Stomach (tissue), 9 donors: ENCODE results near the gene RNF7. TPM values are rescaled to one million over a fixed set of nuclear protein-coding genes. Genes with fewer than 3 reads are reported as not detected.

Experiments
- DNase-seq, 2 donors: peaks; one replicate each; pipeline versions ENCODE4 v3.0.0 to v3.0.0-alpha.2; 2013 to 2019
- H3K27ac ChIP-seq, 5 donors: fragments of 200-600 bp in 4 of 5; sonication (generic) in 4 of 5; one replicate each; pipeline ENCODE4 v1.5.1; 2013 to 2019; ENCODE audit warnings: mild to moderate bottlenecking in 1 of 5, moderate library complexity in 1 of 5
- H3K27me3 ChIP-seq, 3 donors: fragments of 200-600 bp; sonication (generic); one replicate each; pipeline ENCODE4 v1.5.1; 2017 to 2019; ENCODE audit warnings: mixed run types in 1 of 3
- H3K36me3 ChIP-seq, 4 donors: fragments of 200-600 bp; sonication (generic); 1 replicate in 3 of 4; 2 replicates in 1 of 4; pipeline ENCODE4 v1.5.1; 2016 to 2019
- H3K4me1 ChIP-seq, 4 donors: fragments of 200-600 bp; sonication (generic); one replicate each; pipeline ENCODE4 v1.5.1; 2016 to 2019
- H3K4me3 ChIP-seq, 4 donors: fragments of 200-600 bp; sonication (generic) in 3 of 4; one replicate each; pipeline ENCODE4 v1.5.1; 2016 to 2019; ENCODE audit warnings: mild to moderate bottlenecking in 1 of 4
- H3K9me3 ChIP-seq, 4 donors: fragments of 200-600 bp; sonication (generic); one replicate each; pipeline ENCODE4 v1.5.1; 2016 to 2019
- EP300 ChIP-seq: sonication (generic); formaldehyde crosslinking; IDR thresholded peaks from one replicate; pipeline ENCODE4 v1.6.1; 2017; ENCODE audit warnings: antibody characterized with exemption
- POLR2A ChIP-seq, 4 donors: fragments of 450-650 bp; IDR thresholded peaks; one replicate each; pipeline ENCODE4 v1.6.1; 2016; ENCODE audit warnings: antibody characterized with exemption in 4 of 4, control low read depth in 2 of 4, mild to moderate bottlenecking in 1 of 4, moderate library complexity in 1 of 4
- POLR2AphosphoS5 ChIP-seq, 3 donors: sonication (generic); formaldehyde crosslinking; IDR thresholded peaks; one replicate each; pipeline ENCODE4 v1.6.1; 2016; ENCODE audit warnings: antibody characterized with exemption in 3 of 3
- WGBS, 5 donors: extraction: QIAGEN DNeasy Blood & Tissue Kit in 3 of 5; methylation state at CpG; one replicate each; pipeline versions ENCODE4 v1.1.5 to v1.1.7; 2013 to 2018; 5-methylcytosine and 5-hydroxymethylcytosine counted together
- intact Hi-C: fragments of 100-400 bp; cut with DNase I; formaldehyde crosslinking; loops from one replicate; pipeline ENCODE4 v1.15.1; 2023; ENCODE audit warnings: low total_unique reads
- polyA plus RNA-seq, 3 donors: library from polyadenylated mRNA; stranded (reverse); fragments of 200-250 nt; gene quantifications; one replicate each; pipeline ENCODE4 v1.2.3, GENCODE V29; 2013
- total RNA-seq, 5 donors: library from RNA; depleted of rRNA; stranded (reverse); fragments of >200 nt; gene quantifications; one replicate each; pipeline versions ENCODE4 v1.1.0 to v1.2.3, GENCODE V29; 2014 to 2016
- TF ChIP-seq, protein P1 (sequence below), 7 experiments: fragments of 450-650 bp in 4 of 7; fragments of 200-600 bp in 3 of 7; sonication (generic) in 3 of 7; IDR thresholded peaks; one replicate each; pipeline ENCODE4 v1.5.1; 2016 to 2019; ENCODE audit warnings: antibody characterized with exemption in 7 of 7, control low read depth in 2 of 7, mild to moderate bottlenecking in 1 of 7
- donor health status: healthy with polysubstance abuse.
- donor health status: Bipolar disorder and iron deficiency.
- donor health status: healthy.

Gene RNF7
- total and polyA plus RNA-seq, 8 donors = 40.2 to 236 (median 111) TPM

DNA sequence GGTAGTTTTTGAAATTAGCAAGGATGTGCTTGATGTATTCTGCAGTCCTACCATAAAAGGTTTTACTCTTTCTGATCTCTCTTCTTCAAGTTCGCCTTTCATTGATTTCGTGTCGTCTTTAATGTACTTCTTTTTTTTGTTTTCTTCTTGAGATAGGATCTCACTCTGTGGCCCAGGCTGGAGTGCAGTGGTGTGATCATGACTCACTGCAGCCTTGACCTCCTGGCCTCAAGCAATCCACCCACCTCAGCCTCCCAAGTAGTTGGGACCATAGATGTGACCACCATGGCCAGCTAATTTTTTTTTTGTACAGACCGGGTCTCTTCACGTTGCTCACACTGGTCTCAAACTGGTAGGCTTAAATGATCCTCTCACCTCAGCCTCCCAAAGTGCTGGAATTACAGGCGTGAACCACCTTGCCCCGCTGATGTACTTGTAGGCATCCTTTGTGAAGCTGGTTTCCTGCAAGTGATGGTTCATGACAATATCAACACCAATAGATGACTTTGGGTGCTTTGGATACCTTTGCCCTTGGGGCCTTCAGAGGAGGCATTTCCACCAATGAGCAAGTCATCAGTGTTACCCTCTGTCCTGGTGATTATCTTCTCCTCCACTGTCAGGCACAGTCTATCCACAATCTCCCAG is 28.9 kb upstream of the RNF7 start:
- no peak overlapping the region for H3K27ac ChIP-seq
- H3K9me3 ChIP-seq = no peaks in the 10 kb centered on the region
- no peaks in the 10 kb centered on the region for H3K27me3 ChIP-seq
- intact Hi-C loops = no loop called here
- no peak for DNase-seq
- WGBS, 5 donors = 89 to 98% (median 94%) methylated on average over 7 of the region's 7 CpGs
- TF ChIP-seq EP300 = no peak
- TF ChIP-seq POLR2AphosphoS5 (IDR thresholded peaks at IDR 0.05) = no peak
- no peak for TF ChIP-seq POLR2A (IDR thresholded peaks at IDR 0.05)
- TF ChIP-seq, protein P1, sequence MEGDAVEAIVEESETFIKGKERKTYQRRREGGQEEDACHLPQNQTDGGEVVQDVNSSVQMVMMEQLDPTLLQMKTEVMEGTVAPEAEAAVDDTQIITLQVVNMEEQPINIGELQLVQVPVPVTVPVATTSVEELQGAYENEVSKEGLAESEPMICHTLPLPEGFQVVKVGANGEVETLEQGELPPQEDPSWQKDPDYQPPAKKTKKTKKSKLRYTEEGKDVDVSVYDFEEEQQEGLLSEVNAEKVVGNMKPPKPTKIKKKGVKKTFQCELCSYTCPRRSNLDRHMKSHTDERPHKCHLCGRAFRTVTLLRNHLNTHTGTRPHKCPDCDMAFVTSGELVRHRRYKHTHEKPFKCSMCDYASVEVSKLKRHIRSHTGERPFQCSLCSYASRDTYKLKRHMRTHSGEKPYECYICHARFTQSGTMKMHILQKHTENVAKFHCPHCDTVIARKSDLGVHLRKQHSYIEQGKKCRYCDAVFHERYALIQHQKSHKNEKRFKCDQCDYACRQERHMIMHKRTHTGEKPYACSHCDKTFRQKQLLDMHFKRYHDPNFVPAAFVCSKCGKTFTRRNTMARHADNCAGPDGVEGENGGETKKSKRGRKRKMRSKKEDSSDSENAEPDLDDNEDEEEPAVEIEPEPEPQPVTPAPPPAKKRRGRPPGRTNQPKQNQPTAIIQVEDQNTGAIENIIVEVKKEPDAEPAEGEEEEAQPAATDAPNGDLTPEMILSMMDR (IDR thresholded peaks at IDR 0.05) = no peak
- H3K4me3 ChIP-seq = no peak overlapping the region
- no peaks in the 10 kb centered on the region for H3K36me3 ChIP-seq
- peaks cover 0 to 7% (median 3%) of the 10 kb centered on the region in 4 donors for H3K4me1 ChIP-seq

DNA sequence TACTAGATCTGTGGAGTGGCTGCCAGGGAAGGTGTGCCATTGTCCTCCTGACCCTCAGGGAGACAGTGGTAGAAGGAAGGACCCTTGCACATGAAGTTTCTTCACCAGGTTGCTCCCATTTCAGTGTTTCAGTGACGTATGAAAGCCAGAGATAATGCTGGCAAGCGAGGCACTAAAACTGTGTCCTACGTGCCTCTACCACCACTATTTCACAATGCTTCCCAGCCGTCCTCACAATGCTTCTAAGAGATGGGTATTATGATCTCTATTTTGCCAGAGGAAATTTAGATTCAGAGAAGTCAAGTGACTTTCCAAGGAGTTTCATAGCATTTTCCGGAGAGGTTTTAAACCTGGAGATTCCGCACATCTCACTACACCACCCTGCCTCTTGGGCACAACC is 28.0 kb upstream of the RNF7 start:
- WGBS, 5 donors = 90 to 97% (median 95%) methylated on average over 6 of the region's 6 CpGs

DNA sequence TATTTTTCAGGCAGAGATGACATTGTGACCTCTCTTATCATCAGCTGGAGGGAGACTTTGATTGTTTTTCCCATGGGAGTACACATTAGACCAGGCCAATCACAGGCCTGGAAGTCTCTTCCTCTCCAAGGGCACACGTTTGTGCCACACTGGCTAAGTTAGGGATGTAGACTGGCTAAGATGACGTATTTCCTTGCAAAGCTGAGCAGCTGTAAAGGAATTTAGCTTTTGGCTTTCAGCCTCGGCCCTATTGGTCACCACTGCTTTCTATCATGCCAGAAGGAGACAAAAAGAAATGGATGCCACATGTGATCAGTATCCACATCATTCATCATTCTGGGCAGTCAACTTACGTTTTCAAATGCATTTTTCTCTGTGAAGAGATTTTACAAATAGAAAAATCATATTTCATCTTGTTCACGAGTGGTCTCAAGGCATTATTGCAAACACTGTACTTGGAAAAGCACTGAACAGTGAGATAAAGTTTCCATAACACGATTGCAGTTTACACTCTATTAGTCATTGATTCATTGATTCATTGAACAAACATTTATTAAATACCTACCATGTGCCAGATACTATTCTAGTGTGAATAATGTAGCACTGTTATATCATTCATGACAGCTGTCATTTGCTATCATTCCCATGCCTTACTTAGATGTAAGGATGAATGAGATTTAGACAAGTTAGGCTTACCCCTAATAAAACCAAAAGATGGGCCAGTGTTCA is 27.0 kb upstream of the RNF7 start:
- Histone ChIP-seq H3K4me3 (no peak overlapping the region), H3K9me3 (no peaks in the 10 kb centered on the region), H3K27me3 (no peaks in the 10 kb centered on the region), H3K36me3 (no peaks in the 10 kb centered on the region), H3K27ac (peak overlapping the region in 1 of 5 donors; percentile 26), H3K4me1 (peaks cover 0 to 7% (median 3%) of the 10 kb centered on the region in 4 donors)
- TF ChIP-seq POLR2AphosphoS5 (IDR thresholded peaks at IDR 0.05) (no peak), POLR2A (IDR thresholded peaks at IDR 0.05) (no peak), EP300 (no peak)
- TF ChIP-seq, protein P1 (IDR thresholded peaks at IDR 0.05) = no peak
- DNase-seq = peak in 1 of 2 donors; percentile 40
- 25 to 45% (median 36%) methylated on average over 6 of the region's 6 CpGs for WGBS, 5 donors
- intact Hi-C loops = no loop called here

More for the DNA sequence above, 28.0 kb upstream of the RNF7 start:
- TF ChIP-seq POLR2A (IDR thresholded peaks at IDR 0.05) (no peak), POLR2AphosphoS5 (IDR thresholded peaks at IDR 0.05) (no peak), EP300 (no peak)
- TF ChIP-seq, protein P1 (IDR thresholded peaks at IDR 0.05) = no peak
- DNase-seq = no peak
- intact Hi-C loops = no loop called here
- no peak overlapping the region for H3K4me3 ChIP-seq
- H3K27ac ChIP-seq = peak overlapping the region in 1 of 5 donors; percentile 26
- no peaks in the 10 kb centered on the region for H3K36me3 ChIP-seq
- peaks cover 0 to 7% (median 3%) of the 10 kb centered on the region in 4 donors for H3K4me1 ChIP-seq
- H3K27me3 ChIP-seq = no peaks in the 10 kb centered on the region
- H3K9me3 ChIP-seq = no peaks in the 10 kb centered on the region

DNA sequence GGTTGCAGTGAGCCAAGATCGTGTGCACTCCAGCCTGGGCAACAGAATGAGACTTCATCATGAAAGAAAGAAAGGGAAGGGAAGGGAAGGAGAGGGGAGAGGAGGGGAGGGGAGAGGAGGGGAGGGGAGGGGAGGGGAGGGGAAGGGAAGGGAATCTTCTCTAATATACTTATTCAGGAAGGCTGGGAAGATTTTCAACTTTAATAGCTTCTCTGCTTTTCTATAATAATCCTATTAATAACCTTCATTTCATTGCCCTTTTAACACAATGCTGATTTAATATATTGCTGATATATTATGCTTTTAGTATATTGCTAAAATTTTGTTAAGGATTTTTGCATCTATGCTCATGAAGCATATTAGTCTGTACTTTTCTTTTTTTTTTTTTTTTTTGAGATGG is 23.4 kb upstream of the RNF7 start:
- intact Hi-C loops = no loop called here
- no peak for DNase-seq
- H3K4me1 ChIP-seq = peaks cover 0 to 7% (median 3%) of the 10 kb centered on the region in 4 donors
- TF ChIP-seq, protein P1 (IDR thresholded peaks at IDR 0.05) = no peak
- TF ChIP-seq EP300 (no peak), POLR2A (IDR thresholded peaks at IDR 0.05) (no peak), POLR2AphosphoS5 (IDR thresholded peaks at IDR 0.05) (no peak)
- H3K4me3 ChIP-seq = no peak overlapping the region
- H3K36me3 ChIP-seq = no peaks in the 10 kb centered on the region
- WGBS, 5 donors = 86 to 96% (median 90%) methylated on average over 1 of the region's 1 CpG; no CpG with 5 or more reads in 1 of the 5 donors
- no peaks in the 10 kb centered on the region for H3K27me3 ChIP-seq
- no peaks in the 10 kb centered on the region for H3K9me3 ChIP-seq
- H3K27ac ChIP-seq = no peak overlapping the region
